Diencephalon (tissue), 1 donor: ENCODE results near the gene USPL1. TPM values are rescaled to one million over a fixed set of nuclear protein-coding genes. Genes with fewer than 3 reads are reported as not detected.

Experiments used
- small RNA-seq: library from RNA; depleted of rRNA; stranded (forward); fragments of <200 nt; gene quantifications from one replicate; pipeline ENCODE3, GENCODE V24; 2014
- total RNA-seq: library from RNA; depleted of rRNA; stranded (reverse); fragments of >200 nt; gene quantifications from one replicate; pipeline ENCODE4 v1.2.3, GENCODE V29; 2014

The USPL1 gene
- 39.0 TPM for total RNA-seq

DNA sequence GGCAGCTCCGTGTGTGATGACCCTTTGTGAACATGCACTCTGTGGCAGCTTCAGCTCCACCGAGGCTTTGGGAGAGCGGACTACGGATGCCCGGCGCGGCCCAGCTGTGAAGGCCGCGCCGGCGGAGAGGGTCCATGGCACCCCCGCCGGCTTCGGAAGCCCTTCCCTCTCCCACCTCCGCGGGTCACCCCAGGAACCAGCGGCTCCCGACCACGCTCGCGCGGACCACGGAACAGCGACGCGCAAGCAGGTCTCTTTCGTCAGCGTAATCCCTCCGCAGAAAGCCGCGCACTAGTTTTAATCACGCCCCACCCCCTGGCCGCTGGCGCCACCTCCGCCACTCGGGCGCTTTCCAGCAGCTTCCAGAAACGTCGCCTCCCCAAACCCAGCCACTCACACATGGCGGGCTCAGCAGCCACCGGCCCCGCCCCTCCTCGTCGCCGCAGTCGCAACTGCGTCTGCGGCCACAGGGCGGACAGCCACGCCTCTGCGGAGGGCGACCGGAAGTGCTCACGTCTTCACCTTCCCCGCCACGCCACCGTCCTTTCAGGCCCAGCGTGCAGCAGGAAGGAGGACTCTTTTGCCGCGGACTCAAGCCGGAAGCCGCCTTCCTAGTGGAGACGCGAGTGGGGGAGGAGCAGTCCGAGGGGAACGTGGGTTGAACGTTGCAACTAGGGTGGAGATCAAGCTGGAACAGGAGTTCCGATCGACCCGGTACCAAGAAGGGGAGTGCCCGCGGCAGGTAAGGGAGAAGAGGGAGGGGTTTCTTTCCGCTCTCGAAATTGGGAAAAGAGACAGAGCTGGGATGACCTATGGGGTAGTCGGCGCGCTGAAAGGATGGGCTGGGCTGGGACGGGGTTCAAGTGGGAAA lies at the start of gene USPL1:
USPL1 (plus strand) TSS at position 606 of the 871 bp plus-strand sequence. CDS start 3,221 bp downstream, outside the sequence.

Small RNAs within 50 kb of the gene (small RNA-seq; reads per million reads assigned to genes)
- not detected for gene RF00017

Other genes starting within 250 kb of the USPL1 start
- 0.92 TPM for gene UBE2L5, start 195.4 kb upstream of the USPL1 start, total RNA-seq
- gene HMGB1, start 152.0 kb upstream of the USPL1 start, total RNA-seq, result 230 TPM
- 3.7 TPM for gene ALOX5AP, start 117.6 kb downstream of the USPL1 start, total RNA-seq